ENCODE results near the gene IRAK2.

Gene IRAK2

GRCh38 chr3:10206166-10206511 is 41.4 kb downstream of the IRAK2 start:
- H3K4me3 ChIP-seq: no peak overlapping the region
- H3K27ac ChIP-seq: peak overlapping the region in 10 of 21 experiments; percentile 8 to 86 (median 42)

GRCh38 chr3:10213156-10213792 is 48.6 kb downstream of the IRAK2 start:
- no peak overlapping the region for H3K4me3 ChIP-seq
- H3K27ac ChIP-seq: no peak overlapping the region

- Histone ChIP-seq H3K27ac (no peak overlapping the region), H3K4me3 (no peak overlapping the region)
These were observed 51.1 kb downstream of the IRAK2 start for GRCh38 chr3:10215578-10216368.

- Histone ChIP-seq H3K4me3 (no peak overlapping the region), H3K27ac (no peak overlapping the region)
These were observed 52.6 kb downstream of the IRAK2 start for GRCh38 chr3:10217359-10217758.

GRCh38 chr3:10219737-10220136 is 55.0 kb downstream of the IRAK2 start:
- H3K27ac ChIP-seq: no peak overlapping the region
- H3K4me3 ChIP-seq: no peak overlapping the region

- Histone ChIP-seq H3K27ac (peak overlapping the region in 3 of 21 experiments; percentile 42 to 54 (median 50)), H3K4me3 (no peak overlapping the region)
These were observed 59.2 kb downstream of the IRAK2 start for GRCh38 chr3:10223676-10224639.

- Histone ChIP-seq H3K27ac (peak overlapping the region in 4 of 21 experiments; percentile 27 to 69 (median 41)), H3K4me3 (no peak overlapping the region)
These were observed 60.3 kb downstream of the IRAK2 start for GRCh38 chr3:10224794-10225665.

GRCh38 chr3:10226293-10226692 is 61.6 kb downstream of the IRAK2 start:
- no peak overlapping the region for H3K4me3 ChIP-seq
- H3K27ac ChIP-seq: no peak overlapping the region

- Histone ChIP-seq H3K27ac (peak overlapping the region in 6 of 21 experiments; percentile 15 to 51 (median 28)), H3K4me3 (no peak overlapping the region)
These were observed 63.7 kb downstream of the IRAK2 start for GRCh38 chr3:10228248-10228950.

GRCh38 chr3:10229576-10229975 is 64.9 kb downstream of the IRAK2 start:
- no peak overlapping the region for H3K4me3 ChIP-seq
- H3K27ac ChIP-seq: no peak overlapping the region

- no peak overlapping the region for H3K27ac ChIP-seq
- no peak overlapping the region for H3K4me3 ChIP-seq
These were observed 67.4 kb downstream of the IRAK2 start for GRCh38 chr3:10232137-10232536.

GRCh38 chr3:10233988-10234387 is 69.3 kb downstream of the IRAK2 start:
- Histone ChIP-seq H3K27ac (no peak overlapping the region), H3K4me3 (no peak overlapping the region)

- Histone ChIP-seq H3K27ac (no peak overlapping the region), H3K4me3 (no peak overlapping the region)
These were observed 70.0 kb downstream of the IRAK2 start for GRCh38 chr3:10234526-10235230.

- Histone ChIP-seq H3K4me3 (no peak overlapping the region), H3K27ac (no peak overlapping the region)
These were observed 70.8 kb downstream of the IRAK2 start for GRCh38 chr3:10235551-10235950.

- no peak overlapping the region for H3K4me3 ChIP-seq
- H3K27ac ChIP-seq: peak overlapping the region in 2 of 21 experiments; percentile 17 to 58
These were observed 73.8 kb downstream of the IRAK2 start for GRCh38 chr3:10238345-10239183.

- Histone ChIP-seq H3K27ac (peak overlapping the region in 4 of 21 experiments; percentile 26 to 85 (median 56)), H3K4me3 (no peak overlapping the region)
These were observed 76.1 kb downstream of the IRAK2 start for GRCh38 chr3:10240799-10241198.
